HepG2 (cell line): ENCODE measurements around the gene STRN4. TPM values are rescaled to one million over a fixed set of nuclear protein-coding genes. Genes with fewer than 3 reads are reported as not detected.

Source experiments
- AKNA ChIP-seq: sonication (generic); formaldehyde crosslinking; IDR thresholded peaks from 2 replicates; pipeline ENCODE4 v1.4.0; 2020; ENCODE audit warnings: missing genetic modification reagents, borderline replicate concordance
- CBX5 ChIP-seq: sonication (generic); formaldehyde crosslinking; IDR thresholded peaks from 2 replicates; pipeline ENCODE4 v1.4.0; 2020; ENCODE audit warnings: missing genetic modification reagents, borderline replicate concordance
- KAT8 ChIP-seq: IDR thresholded peaks from 2 replicates; pipeline ENCODE4 v1.6.1; 2016; ENCODE audit warnings: missing genetic modification reagents, missing compliant biosample characterization
- KLF16 ChIP-seq, 2 experiments: sonication (generic) in 1 of 2; formaldehyde crosslinking in 1 of 2; IDR thresholded peaks; 2 replicates each; pipeline versions ENCODE4 v1.6.1 to v1.8.0; 2016 to 2023; ENCODE audit warnings: missing genetic modification reagents in 2 of 2, missing compliant biosample characterization in 1 of 2
- PLRG1 ChIP-seq: fragments of 450-650 bp; conservative IDR thresholded peaks from 2 replicates; pipeline ENCODE4 v1.6.1; 2016
- PRDM10 ChIP-seq: sonication (generic); formaldehyde crosslinking; IDR thresholded peaks from 2 replicates; pipeline ENCODE4 v1.4.0; 2020; ENCODE audit warnings: low read depth, missing genetic modification reagents
- PREB ChIP-seq: sonication (generic); formaldehyde crosslinking; IDR thresholded peaks from 2 replicates; pipeline ENCODE4 v1.4.0; 2020; ENCODE audit warnings: missing genetic modification reagents
- RBFOX2 ChIP-seq: fragments of 200-400 bp; formaldehyde crosslinking; IDR thresholded peaks from 2 replicates; pipeline ENCODE4 v1.6.1; 2017; ENCODE audit warnings: low read depth, mild to moderate bottlenecking, low read length
- WIZ ChIP-seq: sonication (generic); formaldehyde crosslinking; IDR thresholded peaks from 2 replicates; pipeline ENCODE4 v1.5.1; 2020; ENCODE audit warnings: mild to moderate bottlenecking, missing genetic modification reagents
- YEATS4 ChIP-seq: sonication (generic); formaldehyde crosslinking; IDR thresholded peaks from 2 replicates; pipeline ENCODE4 v1.4.0; 2020; ENCODE audit warnings: missing genetic modification reagents, borderline replicate concordance
- ZBTB26 ChIP-seq: IDR thresholded peaks from 2 replicates; pipeline ENCODE4 v1.6.1; 2016; ENCODE audit warnings: missing compliant biosample characterization, missing genetic modification reagents, borderline replicate concordance
- ZBTB3 ChIP-seq: sonication (generic); formaldehyde crosslinking; IDR thresholded peaks from 2 replicates; pipeline ENCODE4 v1.4.0; 2020; ENCODE audit warnings: low read depth, mild to moderate bottlenecking, moderate library complexity, missing genetic modification reagents, borderline replicate concordance
- ZFX ChIP-seq: sonication (generic); formaldehyde crosslinking; IDR thresholded peaks from 2 replicates; pipeline ENCODE4 v1.4.0; 2020; ENCODE audit warnings: mild to moderate bottlenecking, low read depth, missing genetic modification reagents, moderate library complexity
- ZMYM4 ChIP-seq: sonication (generic); formaldehyde crosslinking; IDR thresholded peaks from 2 replicates; pipeline ENCODE4 v1.8.1; 2023; ENCODE audit warnings: mild to moderate bottlenecking, missing genetic modification reagents
- ZNF484 ChIP-seq: sonication (generic); formaldehyde crosslinking; IDR thresholded peaks from 2 replicates; pipeline ENCODE4 v1.5.1; 2020; ENCODE audit warnings: mild to moderate bottlenecking, low read depth, missing genetic modification reagents, borderline replicate concordance
- ZNF547 ChIP-seq: sonication (generic); formaldehyde crosslinking; IDR thresholded peaks from 2 replicates; pipeline ENCODE4 v1.5.1; 2020; ENCODE audit warnings: mild to moderate bottlenecking, missing genetic modification reagents
- ZNF564 ChIP-seq: sonication (generic); formaldehyde crosslinking; IDR thresholded peaks from 2 replicates; pipeline ENCODE4 v1.8.1; 2023; ENCODE audit warnings: mild to moderate bottlenecking, missing genetic modification reagents
- ZZZ3 ChIP-seq: sonication (generic); formaldehyde crosslinking; IDR thresholded peaks from 2 replicates; pipeline ENCODE4 v1.4.0; 2020; ENCODE audit warnings: missing genetic modification reagents, mild to moderate bottlenecking, borderline replicate concordance
- polyA plus RNA-seq, 8 experiments: library from polyadenylated mRNA; depleted of rRNA in 3 of 8; stranded (reverse) in 7 of 8; unstranded in 1 of 8; fragments of >200 nt; fragmentation: Illumina TruSeq in 4 of 8; extraction: Trizol in 4 of 8; gene quantifications; 2 replicates each; pipeline versions ENCODE4 v1.2.1 to v1.2.3, GENCODE V29; 2011 to 2016; ENCODE audit warnings: low read depth in 4 of 8, missing spikeins in 1 of 8, mixed read lengths in 1 of 8; ENCODE audit not compliant: insufficient read depth in 1 of 8
- total RNA-seq, 5 experiments: library from RNA; depleted of rRNA; stranded (reverse); fragments of >200 nt; fragmentation: Illumina TruSeq; extraction: Trizol; gene quantifications; 2 replicates each; pipeline ENCODE4 v1.2.3, GENCODE V29; 2016; ENCODE audit warnings: low read depth in 1 of 5

STRN4 gene
- total and polyA plus RNA-seq, 2 of the 13 experiments (the other 11 are each of a cell fraction or from before 2014, with no cell fraction given): 43.1 to 57.3 TPM

GRCh38 chr19:46745521-46746280 is 549 bp downstream of the STRN4 start, which contains the start of gene FKRP (continued):
- TF ChIP-seq ZBTB26 (no peak), KAT8 (CRISPR knock-in tag) (no peak), AKNA (CRISPR knock-in tag) (no peak), ZNF547 (no peak), PLRG1 (no peak), PREB (no peak), ZNF484 (CRISPR knock-in tag) (no peak), WIZ (CRISPR knock-in tag) (no peak), KLF16 (CRISPR knock-in tag; IDR thresholded peaks at IDR 0.05) (no peak), ZMYM4 (CRISPR knock-in tag) (0 out of 2 replicates have a peak, but pooled peaks have one; percentile 15), PRDM10 (CRISPR knock-in tag) (no peak), YEATS4 (peak; percentile 60), ZFX (CRISPR knock-in tag) (peak; percentile 77), ZBTB3 (CRISPR knock-in tag) (no peak), RBFOX2 (peak; percentile 84), CBX5 (no peak), ZNF564 (CRISPR knock-in tag) (0 out of 2 replicates have a peak, but pooled peaks have one; percentile 35), ZZZ3 (no peak)
